ENCODE measurements around the gene NRBF2. TPM values are rescaled to one million over a fixed set of nuclear protein-coding genes. Genes with fewer than 3 reads are reported as not detected.

Gene NRBF2
- total and polyA plus RNA-seq, 2 of the 4 experiments (the other 2 are of a cell fraction): 19.9 to 20.6 TPM

- intact Hi-C loops (cut with micrococcal nuclease) (no loop called here), in situ Hi-C loops (cut with MboI; ENCODE audit: low sequenced_read_pairs) (loop anchor here (25.0 kb wide), 1 partner anchor 1057 kb away; no protein-coding TSS in a partner anchor), dilution Hi-C loops (cut with HindIII; ENCODE audit: low sequenced_read_pairs, unreplicated experiment) (no loop called here)
- Histone ChIP-seq H3K9ac (ENCODE audit: low read depth, low read length) (no peak overlapping the region), H2BK15ac (ENCODE audit: low read depth, low read length) (no peak overlapping the region), H4K91ac (ENCODE audit: insufficient read depth, low read depth, low read length) (no peak overlapping the region), H3K27ac (ENCODE audit: insufficient read depth, low read length) (no peak overlapping the region), H3K23ac (ENCODE audit: low read depth, low read length) (no peak overlapping the region), H3K27me3 (ENCODE audit: control insufficient read depth, insufficient read depth, low read length) (no peaks in the 10 kb centered on the region), H2AK5ac (ENCODE audit: low read depth, low read length) (no peak overlapping the region), H3K4ac (ENCODE audit: low read depth, low read length) (no peak overlapping the region), H3K4me1 (ENCODE audit: control insufficient read depth, insufficient read depth, low read length) (0 out of 2 replicates have a peak, but pooled peaks cover 2% of the 10 kb centered on the region), H3K18ac (ENCODE audit: low read depth, low read length) (no peak overlapping the region), H2BK20ac (ENCODE audit: low read depth, low read length) (no peak overlapping the region), H2BK120ac (ENCODE audit: low read depth, low read length) (no peak overlapping the region), H4K5ac (ENCODE audit: low read depth, low read length) (no peak overlapping the region), H3K4me2 (ENCODE audit: low read depth, low read length) (peak overlapping the region; percentile 46; the same call in 1 of the 2 replicates), H4K20me1 (ENCODE audit: insufficient read depth, low read length) (peaks cover 68% of the 10 kb centered on the region), H3K4me3 (ENCODE audit: insufficient read depth, low read depth, low read length) (no peak overlapping the region), H3K14ac (replicated peaks; ENCODE audit: low read depth, low read length) (no peak overlapping the region), H2AK9ac (replicated peaks; ENCODE audit: low read depth, low read length, poor library complexity) (no peak overlapping the region), H3K9me3 (ENCODE audit: control insufficient read depth, insufficient read depth, low read length) (no peaks in the 10 kb centered on the region), H3K9me1 (ENCODE audit: insufficient read depth, low read length) (peaks cover 3% of the 10 kb centered on the region; the same call in 1 of the 2 replicates), H3K79me1 (ENCODE audit: low read depth in 1 of 2, low read length in 2 of 2) (peaks cover 12 to 65% of the 10 kb centered on the region in 2 experiments), H3K36me3 (ENCODE audit: control insufficient read depth, insufficient read depth, low read length) (peaks cover 3% of the 10 kb centered on the region; the same call in 1 of the 2 replicates), H3K56ac (ENCODE audit: extremely low read depth, insufficient read depth, low read length) (no peak overlapping the region), H2BK5ac (ENCODE audit: low read depth, low read length, poor library complexity, severe bottlenecking) (no peak overlapping the region), H4K8ac (ENCODE audit: low read depth in 2 of 2, low read length in 2 of 2) (no peak overlapping the region), H2AFZ (replicated peaks; ENCODE audit: low read length, poor library complexity) (no peak overlapping the region)
- TF ChIP-seq, protein P1, sequence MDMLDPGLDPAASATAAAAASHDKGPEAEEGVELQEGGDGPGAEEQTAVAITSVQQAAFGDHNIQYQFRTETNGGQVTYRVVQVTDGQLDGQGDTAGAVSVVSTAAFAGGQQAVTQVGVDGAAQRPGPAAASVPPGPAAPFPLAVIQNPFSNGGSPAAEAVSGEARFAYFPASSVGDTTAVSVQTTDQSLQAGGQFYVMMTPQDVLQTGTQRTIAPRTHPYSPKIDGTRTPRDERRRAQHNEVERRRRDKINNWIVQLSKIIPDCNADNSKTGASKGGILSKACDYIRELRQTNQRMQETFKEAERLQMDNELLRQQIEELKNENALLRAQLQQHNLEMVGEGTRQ (IDR thresholded peaks at IDR 0.05; ENCODE audit: low read depth, low read length): no peak
- TF ChIP-seq CEBPB (IDR thresholded peaks at IDR 0.05; ENCODE audit: low read depth, low read length): peak; percentile 49; the same call in 1 of the 2 replicates
- BruUV-seq (replicated peaks): no TSS peak
- no CpG with 5 or more reads among the region's 5 CpGs for WGBS, 2 experiments (ENCODE audit: extremely low coverage in 2 of 2, insufficient read length in 1 of 2)
- no peak for ATAC-seq (ENCODE audit: low read depth)
- no peak for DNase-seq
- CTCF ChIA-PET: no interaction called here
- POLR2A ChIA-PET (ENCODE audit: unreplicated experiment): no interaction called here
These were observed 10.9 kb downstream of the NRBF2 start for GRCh38 chr10:63143987-63144386.

All from IMR-90 (cell line).